ENCODE measurements around the gene NPFFR1.
"Not testable (repeated sequence)": the region's sequence is repeated elsewhere in the genome, so short reads cannot be mapped to it uniquely, and the experiment has no call there.

NPFFR1 gene

DNA sequence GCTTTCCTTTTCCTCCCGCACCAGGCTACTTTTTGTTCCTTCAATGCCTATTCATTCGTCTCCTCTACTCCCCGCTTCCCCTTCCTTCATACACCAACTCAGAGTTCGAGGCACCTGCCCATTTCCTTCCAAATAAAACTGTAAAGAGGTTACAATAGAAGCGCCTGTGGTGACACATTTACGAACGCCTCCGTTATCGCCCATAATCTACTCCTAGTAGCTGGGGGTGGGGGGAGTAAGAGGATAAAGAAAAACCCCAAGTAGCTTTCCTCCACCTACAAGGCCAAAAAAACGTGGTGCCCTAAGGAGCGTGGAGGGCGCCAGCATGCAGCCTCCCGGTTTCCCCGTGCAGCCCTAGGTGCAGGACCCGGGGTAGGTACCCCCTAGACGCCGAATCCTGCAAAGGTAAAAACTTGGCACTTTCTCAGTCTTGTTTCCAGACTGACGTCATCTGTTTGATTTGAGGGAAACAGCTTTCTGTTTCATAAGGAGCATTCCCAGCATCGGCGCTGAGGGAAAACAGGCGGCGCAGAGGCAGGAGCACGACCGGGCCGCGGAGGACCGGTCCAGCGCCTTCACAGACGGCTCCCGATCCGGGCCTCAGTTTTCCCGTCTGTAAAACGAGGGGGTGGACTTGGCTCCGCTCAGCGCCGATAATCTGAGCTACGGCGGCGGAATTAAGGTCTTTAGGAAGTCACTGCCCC lies 51.5 kb downstream of the NPFFR1 start:
- Histone ChIP-seq H3K4me3 (peak overlapping the region; percentile 87), H3K27ac (peak overlapping the region; percentile 39 to 85)
- DNase-seq (ENCODE audit: low spot score) = no peak
- no peak for TF ChIP-seq CTCF (IDR thresholded peaks at IDR 0.05)

GRCh38 chr10:70228491-70228890 lies 55.3 kb downstream of the NPFFR1 start:
- Histone ChIP-seq H3K27ac (no peak overlapping the region), H3K4me3 (no peak overlapping the region)
- DNase-seq (ENCODE audit: low spot score) = no peak
- TF ChIP-seq CTCF (IDR thresholded peaks at IDR 0.05) = no peak

DNA sequence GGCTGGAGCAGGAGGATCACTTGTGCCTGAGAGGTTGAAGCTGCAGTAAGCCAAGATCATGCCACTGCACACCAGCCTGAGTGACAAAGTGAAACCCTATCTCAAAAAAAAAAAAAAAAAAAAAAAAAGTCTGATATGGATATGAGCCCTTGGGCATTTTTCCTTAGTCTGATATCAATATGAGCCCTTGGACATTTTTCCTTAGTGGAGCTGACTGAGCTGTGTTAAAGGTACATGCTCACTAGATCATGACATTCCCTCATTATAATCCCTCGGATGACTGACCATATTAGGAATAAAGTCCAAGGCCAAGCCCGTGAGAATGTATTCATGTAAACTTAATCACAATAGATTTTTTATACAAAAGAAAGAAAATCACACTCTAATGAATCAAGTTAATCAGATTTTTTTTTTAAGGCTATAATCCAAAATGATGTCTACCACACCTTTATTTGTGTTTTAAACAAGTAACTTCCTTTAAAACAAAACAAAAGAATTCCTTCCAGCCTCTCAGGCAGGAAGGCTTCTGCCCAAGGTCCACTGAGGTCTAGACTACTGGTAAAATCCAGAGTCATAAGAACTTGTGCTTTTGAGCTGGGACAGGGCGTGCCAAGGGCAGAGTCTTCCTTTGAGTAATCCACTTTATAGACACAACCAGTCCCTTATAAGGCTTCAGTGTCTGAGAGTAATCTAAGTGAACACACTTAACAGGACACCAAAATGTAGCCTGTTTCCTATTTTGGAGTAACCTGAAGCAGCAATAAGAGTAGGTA lies 56.1 kb downstream of the NPFFR1 start:
- Histone ChIP-seq H3K27ac (no peak overlapping the region), H3K4me3 (no peak overlapping the region)
- no peak for DNase-seq (ENCODE audit: low spot score)
- no peak for TF ChIP-seq CTCF (IDR thresholded peaks at IDR 0.05)

DNA sequence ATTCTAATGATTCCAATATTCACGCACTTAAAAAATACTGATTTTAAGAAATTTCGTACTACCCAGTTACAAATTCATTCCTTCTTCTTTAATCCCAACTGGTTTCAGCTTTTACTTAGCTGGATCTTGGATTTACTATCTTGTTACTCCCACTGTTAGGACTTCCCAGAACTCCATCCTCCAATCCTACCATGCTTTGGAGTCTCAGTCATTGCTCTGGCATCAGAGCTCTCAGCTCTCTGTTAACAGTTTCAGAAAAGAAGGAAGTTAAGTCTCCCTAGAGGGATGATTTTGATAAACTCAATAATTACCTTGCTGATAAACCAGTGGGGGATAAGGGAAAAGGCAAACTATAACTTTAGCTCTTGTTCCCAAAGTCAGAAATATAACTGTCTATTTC lies 60.1 kb downstream of the NPFFR1 start:
- no peak for DNase-seq (ENCODE audit: low spot score)
- no peak for TF ChIP-seq CTCF (IDR thresholded peaks at IDR 0.05)
- Histone ChIP-seq H3K4me3 (no peak overlapping the region), H3K27ac (no peak overlapping the region)

DNA sequence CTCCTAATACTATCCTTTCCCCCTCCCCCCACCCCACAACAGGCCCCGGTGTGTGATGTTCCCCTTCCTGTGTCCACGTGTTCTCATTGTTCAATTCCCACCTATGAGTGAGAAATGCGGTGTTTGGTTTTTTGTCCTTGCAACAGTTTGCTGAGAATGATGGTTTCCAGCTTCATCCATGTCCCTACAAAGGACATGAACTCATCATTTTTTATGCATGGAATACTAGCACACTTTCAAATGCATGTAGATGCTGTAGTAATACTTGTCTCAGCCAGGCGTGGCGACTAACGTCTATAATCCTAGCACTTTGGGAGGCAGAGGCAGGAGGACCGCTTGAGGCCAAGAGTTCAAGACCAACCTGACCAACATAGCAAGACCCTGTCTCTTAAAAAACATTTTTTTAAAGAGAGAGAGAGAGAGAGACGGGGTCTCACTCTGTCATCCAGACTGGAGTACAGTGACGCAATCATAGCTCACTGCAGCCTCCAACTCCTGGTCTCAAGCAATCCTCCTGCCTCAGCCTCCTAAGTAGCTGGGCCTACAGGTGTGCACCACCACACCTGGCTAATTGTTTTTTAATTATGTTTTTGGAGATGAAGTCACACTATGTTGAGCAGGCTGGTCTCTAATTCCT lies 60.9 kb downstream of the NPFFR1 start:
- H3K4me3 ChIP-seq, H3K27ac ChIP-seq: not testable (repeated sequence)

DNA sequence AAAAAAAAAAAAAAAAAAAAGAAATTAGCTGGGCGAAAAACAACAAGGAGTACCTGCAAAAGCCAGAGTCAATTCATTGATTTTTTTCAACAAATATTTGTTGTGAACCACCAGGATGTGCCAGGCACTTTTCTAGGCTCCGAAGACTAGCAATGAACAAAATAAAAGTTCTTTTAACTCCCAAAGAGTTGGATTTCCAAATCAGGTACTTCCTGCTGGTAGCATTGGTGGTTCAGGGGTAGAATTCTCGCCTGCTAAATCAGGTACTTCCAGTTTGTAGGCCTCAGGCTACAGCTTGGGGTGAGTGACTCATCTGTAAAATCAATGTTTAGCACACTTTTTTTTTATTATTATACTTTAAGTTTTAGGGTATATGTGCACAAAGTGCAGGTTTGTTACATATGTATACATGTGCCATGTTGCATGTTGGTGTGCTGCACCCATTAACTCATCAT lies 61.4 kb downstream of the NPFFR1 start:
- H3K27ac ChIP-seq = no peak overlapping the region
- DNase-seq (ENCODE audit: low spot score) = no peak
- H3K4me3 ChIP-seq = no peak overlapping the region
- TF ChIP-seq CTCF (IDR thresholded peaks at IDR 0.05) = no peak

More for the DNA sequence above, 60.9 kb downstream of the NPFFR1 start:
- DNase-seq (ENCODE audit: low spot score) = not testable (repeated sequence)

- TF ChIP-seq CTCF (IDR thresholded peaks at IDR 0.05) = no peak
- H3K4me3 ChIP-seq = no peak overlapping the region
- DNase-seq (ENCODE audit: low spot score) = no peak
- no peak overlapping the region for H3K27ac ChIP-seq
Measured at GRCh38 chr10:70221030-70221429, 62.8 kb downstream of the NPFFR1 start.

All from coronary artery (tissue), 2 donors.